Bronchial epithelial cell (primary cell): ENCODE results near the gene AKR1B1. TPM values are rescaled to one million over a fixed set of nuclear protein-coding genes. Genes with fewer than 3 reads are reported as not detected.

Experiments
- DNase-seq: peaks from one replicate; pipeline ENCODE4 v3.0.0-alpha.2; 2010; ENCODE audit warnings: low read depth
- FAIRE-seq: peaks from 2 replicates; lab custom pipeline; 2011; peaks lifted over from hg19 to GRCh38; lab: Jason Lieb, UNC
- H3K27me3 ChIP-seq: 2 replicates; pipeline ENCODE4 v1.5.1; 2011; ENCODE audit warnings: low read length; ENCODE audit not compliant: control insufficient read depth, insufficient read depth
- H3K36me3 ChIP-seq: 2 replicates; pipeline ENCODE4 v1.5.1; 2011; ENCODE audit warnings: low read length; ENCODE audit not compliant: control insufficient read depth, insufficient read depth
- H3K4me3 ChIP-seq: 2 replicates; pipeline ENCODE4 v1.5.1; 2011; ENCODE audit warnings: mild to moderate bottlenecking, low read depth, low read length, control low read depth
- total RNA-seq: library from RNA; depleted of rRNA; stranded (reverse); fragments of >200 nt; gene quantifications from 2 replicates; pipeline ENCODE4 v1.2.1, GENCODE V29; 2014
- TF ChIP-seq, protein P1 (sequence below): IDR thresholded peaks from 2 replicates; pipeline ENCODE4 v1.5.1; 2011; ENCODE audit warnings: mild to moderate bottlenecking, moderate library complexity, low read length, control low read depth, inconsistent platforms; ENCODE audit not compliant: insufficient read depth, severe bottlenecking

Gene AKR1B1
- total RNA-seq, 1 donor from 2014 or later, result 77.1 TPM

DNA sequence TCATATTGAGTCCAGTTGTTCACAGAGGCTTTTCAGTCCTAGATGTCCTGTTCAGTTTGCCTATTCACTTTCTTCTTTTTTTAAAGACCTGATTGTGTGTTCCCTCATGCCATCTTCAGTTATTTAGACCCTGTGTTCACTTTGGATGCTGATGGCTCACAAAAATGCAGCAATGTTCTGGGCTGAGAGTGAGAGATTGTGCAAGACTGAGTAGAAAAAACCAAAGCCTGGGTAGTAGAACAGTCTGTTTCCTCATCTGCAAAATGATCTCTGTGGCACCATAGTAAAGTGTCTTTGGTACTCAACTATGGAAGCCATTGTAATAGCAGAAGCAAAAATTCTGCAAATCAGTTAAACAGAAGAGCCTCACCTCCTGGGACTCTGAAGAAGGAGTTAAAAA lies 43.2 kb downstream of the AKR1B1 start:
- Histone ChIP-seq H3K27me3 (no peaks in the 10 kb centered on the region), H3K4me3 (no peak overlapping the region), H3K36me3 (no peaks in the 10 kb centered on the region)
- FAIRE-seq, result no peak
- no peak for DNase-seq
- TF ChIP-seq, protein P1, sequence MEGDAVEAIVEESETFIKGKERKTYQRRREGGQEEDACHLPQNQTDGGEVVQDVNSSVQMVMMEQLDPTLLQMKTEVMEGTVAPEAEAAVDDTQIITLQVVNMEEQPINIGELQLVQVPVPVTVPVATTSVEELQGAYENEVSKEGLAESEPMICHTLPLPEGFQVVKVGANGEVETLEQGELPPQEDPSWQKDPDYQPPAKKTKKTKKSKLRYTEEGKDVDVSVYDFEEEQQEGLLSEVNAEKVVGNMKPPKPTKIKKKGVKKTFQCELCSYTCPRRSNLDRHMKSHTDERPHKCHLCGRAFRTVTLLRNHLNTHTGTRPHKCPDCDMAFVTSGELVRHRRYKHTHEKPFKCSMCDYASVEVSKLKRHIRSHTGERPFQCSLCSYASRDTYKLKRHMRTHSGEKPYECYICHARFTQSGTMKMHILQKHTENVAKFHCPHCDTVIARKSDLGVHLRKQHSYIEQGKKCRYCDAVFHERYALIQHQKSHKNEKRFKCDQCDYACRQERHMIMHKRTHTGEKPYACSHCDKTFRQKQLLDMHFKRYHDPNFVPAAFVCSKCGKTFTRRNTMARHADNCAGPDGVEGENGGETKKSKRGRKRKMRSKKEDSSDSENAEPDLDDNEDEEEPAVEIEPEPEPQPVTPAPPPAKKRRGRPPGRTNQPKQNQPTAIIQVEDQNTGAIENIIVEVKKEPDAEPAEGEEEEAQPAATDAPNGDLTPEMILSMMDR, result no peak

- DNase-seq (no peak), FAIRE-seq (no peak)
- Histone ChIP-seq H3K36me3 (no peaks in the 10 kb centered on the region), H3K27me3 (no peaks in the 10 kb centered on the region), H3K4me3 (no peak overlapping the region)
- TF ChIP-seq, protein P1, result no peak
These were observed 44.8 kb downstream of the AKR1B1 start for GRCh38 chr7:134414109-134414508.

- Histone ChIP-seq H3K4me3 (no peak overlapping the region), H3K36me3 (no peaks in the 10 kb centered on the region), H3K27me3 (peaks cover 2% of the 10 kb centered on the region)
- TF ChIP-seq, protein P1, result no peak
- DNase-seq (no peak), FAIRE-seq (no peak)
These were observed 51.6 kb downstream of the AKR1B1 start for GRCh38 chr7:134407311-134407710.

DNA sequence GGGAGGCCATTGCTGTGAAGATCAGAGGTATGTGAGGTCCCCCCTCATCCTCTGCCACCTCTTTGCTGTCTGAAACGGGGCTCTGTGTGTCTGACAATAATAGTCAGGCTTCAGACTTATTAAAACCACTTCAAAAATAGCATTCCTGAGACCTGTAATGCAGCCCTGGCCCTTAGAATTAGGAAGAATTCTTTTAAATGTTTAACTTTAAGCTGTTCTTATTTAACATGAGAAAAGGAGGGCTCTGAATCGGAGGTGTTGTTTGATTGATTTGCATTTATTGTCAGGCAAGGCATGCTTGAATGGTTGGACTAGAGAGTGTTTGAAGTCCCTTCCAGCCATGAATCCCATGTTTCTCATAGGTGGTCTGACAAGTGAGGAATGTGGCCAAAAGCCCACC lies 52.5 kb downstream of the AKR1B1 start:
- DNase-seq (no peak), FAIRE-seq (no peak)
- TF ChIP-seq, protein P1, result no peak
- H3K4me3 ChIP-seq, result no peak overlapping the region
- H3K36me3 ChIP-seq, result no peaks in the 10 kb centered on the region
- peaks cover 2% of the 10 kb centered on the region for H3K27me3 ChIP-seq

GRCh38 chr7:134405299-134405698 lies 53.6 kb downstream of the AKR1B1 start:
- no peaks in the 10 kb centered on the region for H3K36me3 ChIP-seq
- TF ChIP-seq, protein P1, result no peak
- H3K4me3 ChIP-seq, result no peak overlapping the region
- peaks cover 2% of the 10 kb centered on the region for H3K27me3 ChIP-seq
- FAIRE-seq (no peak), DNase-seq (no peak)

DNA sequence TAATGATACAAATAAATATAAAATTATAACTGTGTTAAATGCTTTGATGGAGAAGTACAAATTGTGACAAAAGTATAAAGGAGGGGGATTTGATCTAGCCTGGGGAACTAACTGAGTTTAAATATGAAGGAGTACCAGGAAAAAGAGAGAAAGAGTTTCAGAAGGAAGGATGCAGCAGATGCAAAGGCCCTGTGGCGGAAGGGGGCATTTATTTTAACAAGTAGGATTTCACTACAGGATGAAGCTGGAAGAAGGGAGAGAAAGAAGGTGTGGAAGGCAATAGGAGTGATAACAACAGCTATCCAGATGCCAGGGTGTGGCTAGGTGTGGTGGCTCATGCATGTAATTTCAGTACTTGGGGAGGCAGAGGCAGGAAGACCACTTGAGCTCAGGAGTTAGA lies 55.8 kb downstream of the AKR1B1 start:
- FAIRE-seq (no peak), DNase-seq (no peak)
- H3K4me3 ChIP-seq, result no peak overlapping the region
- TF ChIP-seq, protein P1, result no peak
- no peaks in the 10 kb centered on the region for H3K36me3 ChIP-seq
- peaks cover 2% of the 10 kb centered on the region for H3K27me3 ChIP-seq
